ENCODE measurements around the gene COL4A5.

Gene COL4A5

DNA sequence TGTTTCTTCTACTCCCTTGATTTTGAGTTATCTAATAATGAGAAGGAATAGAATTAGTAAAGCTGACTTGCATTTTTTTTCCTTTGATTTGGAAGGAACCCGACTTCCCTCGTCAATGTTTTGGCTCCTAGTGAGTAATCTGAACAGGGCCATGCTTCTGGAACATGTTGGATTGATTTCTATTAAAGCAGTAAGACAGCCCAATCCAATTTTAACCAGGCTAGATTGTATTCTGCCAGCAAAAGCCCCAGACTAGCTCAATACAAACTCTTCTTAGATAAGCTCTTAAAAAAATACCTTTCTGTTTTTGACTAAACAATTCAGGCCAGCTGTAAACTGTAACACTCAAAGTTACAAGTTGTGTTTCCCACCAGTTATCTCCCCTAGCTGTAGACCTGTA, 170.5 kb downstream of the COL4A5 start:
- WGBS (ENCODE audit: insufficient coverage), result no CpG with 5 or more reads among the region's 2 CpGs
- CTCF ChIA-PET, result no interaction called here
- Histone ChIP-seq H3K9me3 (ENCODE audit: control extremely low read depth in 1 of 5, control insufficient read depth in 4 of 5, insufficient read depth in 2 of 5, low read depth in 1 of 5, low read length in 4 of 5) (no peaks in the 10 kb centered on the region), H3K36me3 (ENCODE audit: control insufficient read depth in 4 of 4, insufficient read depth in 4 of 4, low read length in 3 of 4) (no peaks in the 10 kb centered on the region), H3K4me3 (ENCODE audit: control insufficient read depth in 1 of 7, extremely low read depth in 1 of 7, insufficient read depth in 4 of 7, low read depth in 2 of 7, low read length in 6 of 7) (no peak overlapping the region), H3K4me1 (ENCODE audit: control extremely low read depth in 1 of 4, control insufficient read depth in 4 of 4, insufficient read depth in 4 of 4, low read length in 3 of 4) (no peaks in the 10 kb centered on the region), H3K27me3 (replicated peaks in 2 of 5; ENCODE audit: control insufficient read depth in 4 of 5, insufficient read depth in 5 of 5, low read length in 4 of 5) (peaks cover 0 to 3% (median 0%) of the 10 kb centered on the region in 5 experiments), H3K27ac (ENCODE audit: insufficient read depth in 1 of 2, low read depth in 1 of 2, low read length in 2 of 2, poor library complexity in 1 of 2, severe bottlenecking in 2 of 2) (no peak overlapping the region)
- DNase-seq, result no peak
- POLR2A ChIA-PET, result no interaction called here

DNA sequence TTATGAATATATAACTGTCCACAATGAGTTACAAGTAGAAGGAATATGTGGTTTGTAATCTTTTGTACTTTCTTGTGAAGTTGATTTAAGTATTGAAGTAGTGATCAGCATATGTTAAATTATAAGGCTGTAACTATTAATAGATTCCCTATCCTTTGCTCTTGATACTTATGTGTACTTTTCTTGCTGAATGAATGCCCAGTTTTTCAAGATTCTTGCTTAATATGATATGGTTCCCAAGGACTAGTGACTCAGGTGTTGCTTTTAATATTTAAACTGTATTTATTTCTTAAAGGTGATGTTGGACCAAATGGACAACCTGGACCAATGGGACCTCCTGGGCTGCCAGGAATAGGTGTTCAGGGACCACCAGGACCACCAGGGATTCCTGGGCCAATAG, 175.0 kb downstream of the COL4A5 start:
- Histone ChIP-seq H3K4me3 (ENCODE audit: control insufficient read depth in 1 of 7, extremely low read depth in 1 of 7, insufficient read depth in 4 of 7, low read depth in 2 of 7, low read length in 6 of 7) (no peak overlapping the region), H3K4me1 (ENCODE audit: control extremely low read depth in 1 of 4, control insufficient read depth in 4 of 4, insufficient read depth in 4 of 4, low read length in 3 of 4) (no peaks in the 10 kb centered on the region), H3K36me3 (ENCODE audit: control insufficient read depth in 4 of 4, insufficient read depth in 4 of 4, low read length in 3 of 4) (no peaks in the 10 kb centered on the region), H3K27ac (ENCODE audit: insufficient read depth in 1 of 2, low read depth in 1 of 2, low read length in 2 of 2, poor library complexity in 1 of 2, severe bottlenecking in 2 of 2) (no peak overlapping the region), H3K9me3 (ENCODE audit: control extremely low read depth in 1 of 5, control insufficient read depth in 4 of 5, insufficient read depth in 2 of 5, low read depth in 1 of 5, low read length in 4 of 5) (no peaks in the 10 kb centered on the region), H3K27me3 (replicated peaks in 2 of 5; ENCODE audit: control insufficient read depth in 4 of 5, insufficient read depth in 5 of 5, low read length in 4 of 5) (peaks cover 0 to 5% (median 0%) of the 10 kb centered on the region in 5 experiments)
- ChIA-PET POLR2A (no interaction called here), CTCF (no interaction called here)
- no peak for DNase-seq

DNA sequence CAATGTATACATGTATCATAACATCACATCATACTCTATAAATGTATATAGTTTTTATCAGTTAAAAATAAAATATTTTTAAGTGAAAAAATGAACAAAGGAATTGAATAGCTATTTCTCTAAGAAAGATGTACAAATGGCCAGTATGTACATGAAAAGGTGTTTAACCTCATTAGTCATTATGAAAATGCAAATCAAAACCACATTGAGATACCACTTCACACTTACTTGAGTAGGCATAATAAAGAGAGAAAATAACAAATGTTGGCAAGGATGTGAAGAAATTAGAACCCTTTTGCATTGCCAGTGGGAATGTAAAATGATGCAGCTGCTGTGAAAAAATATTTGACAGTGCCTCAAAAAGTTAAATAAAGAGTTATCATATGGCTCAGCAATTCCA, 201.2 kb downstream of the COL4A5 start:
- H3K36me3 ChIP-seq (ENCODE audit: control insufficient read depth in 4 of 4, insufficient read depth in 4 of 4, low read length in 3 of 4), result no peaks in the 10 kb centered on the region
- POLR2A ChIA-PET, result no interaction called here
- H3K4me3 ChIP-seq (ENCODE audit: control insufficient read depth in 1 of 7, extremely low read depth in 1 of 7, insufficient read depth in 4 of 7, low read depth in 2 of 7, low read length in 6 of 7), result no peak overlapping the region
- H3K27me3 ChIP-seq (replicated peaks in 2 of 5; ENCODE audit: control insufficient read depth in 4 of 5, insufficient read depth in 5 of 5, low read length in 4 of 5), result no peaks in the 10 kb centered on the region
- peaks cover 0 to 4% (median 0%) of the 10 kb centered on the region in 5 experiments for H3K9me3 ChIP-seq (ENCODE audit: control extremely low read depth in 1 of 5, control insufficient read depth in 4 of 5, insufficient read depth in 2 of 5, low read depth in 1 of 5, low read length in 4 of 5)
- no peaks in the 10 kb centered on the region for H3K4me1 ChIP-seq (ENCODE audit: control extremely low read depth in 1 of 4, control insufficient read depth in 4 of 4, insufficient read depth in 4 of 4, low read length in 3 of 4)
- DNase-seq, result no peak
- CTCF ChIA-PET, result interaction anchor here (0.7 kb wide), 1 partner anchor 36 kb away, joined by 3 read pairs; no protein-coding TSS in a partner anchor
- no peak overlapping the region for H3K27ac ChIP-seq (ENCODE audit: insufficient read depth in 1 of 2, low read depth in 1 of 2, low read length in 2 of 2, poor library complexity in 1 of 2, severe bottlenecking in 2 of 2)

DNA sequence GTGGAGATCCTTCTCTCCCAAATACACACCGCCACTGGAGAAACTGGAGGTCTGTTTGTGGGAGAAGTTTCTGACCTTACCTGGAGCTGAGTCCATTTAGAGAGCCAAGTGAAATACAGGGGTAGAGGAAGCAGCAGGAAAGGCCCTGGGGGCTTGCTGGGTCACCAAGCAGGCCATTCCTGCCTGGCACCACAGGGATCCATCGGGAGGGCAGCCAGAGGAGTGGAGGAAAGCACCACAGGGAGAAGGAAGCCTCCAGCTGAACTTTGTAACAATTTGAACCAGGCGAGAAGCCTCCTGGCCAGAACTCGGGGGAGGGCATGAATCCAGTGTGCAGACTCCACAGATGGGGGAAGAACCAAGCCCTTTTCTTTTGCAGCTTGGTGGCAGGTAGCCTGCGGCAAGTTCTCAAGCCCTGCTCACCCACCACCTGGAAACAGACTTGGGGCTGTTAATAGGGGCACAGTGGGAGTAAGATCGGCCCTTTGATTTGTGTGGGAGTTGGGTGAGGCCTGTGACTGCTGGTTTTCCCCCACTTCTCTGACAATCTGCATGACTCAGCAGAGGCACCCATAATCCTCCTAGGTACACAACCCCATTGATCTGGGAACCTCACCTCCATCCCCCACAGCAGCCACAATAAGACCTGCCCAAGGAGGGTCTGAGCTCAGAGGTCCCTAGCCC, 202.1 kb downstream of the COL4A5 start:
- Histone ChIP-seq H3K27me3 (replicated peaks in 2 of 5; ENCODE audit: control insufficient read depth in 4 of 5, insufficient read depth in 5 of 5, low read length in 4 of 5) (no peaks in the 10 kb centered on the region), H3K27ac (ENCODE audit: insufficient read depth in 1 of 2, low read depth in 1 of 2, low read length in 2 of 2, poor library complexity in 1 of 2, severe bottlenecking in 2 of 2) (no peak overlapping the region), H3K9me3 (ENCODE audit: control extremely low read depth in 1 of 5, control insufficient read depth in 4 of 5, insufficient read depth in 2 of 5, low read depth in 1 of 5, low read length in 4 of 5) (peaks cover 0 to 4% (median 0%) of the 10 kb centered on the region in 5 experiments), H3K4me3 (ENCODE audit: control insufficient read depth in 1 of 7, extremely low read depth in 1 of 7, insufficient read depth in 4 of 7, low read depth in 2 of 7, low read length in 6 of 7) (no peak overlapping the region), H3K4me1 (ENCODE audit: control extremely low read depth in 1 of 4, control insufficient read depth in 4 of 4, insufficient read depth in 4 of 4, low read length in 3 of 4) (no peaks in the 10 kb centered on the region), H3K36me3 (ENCODE audit: control insufficient read depth in 4 of 4, insufficient read depth in 4 of 4, low read length in 3 of 4) (no peaks in the 10 kb centered on the region)
- WGBS (ENCODE audit: insufficient coverage), result 60% methylated on average over 3 of the region's 6 CpGs
- CTCF ChIA-PET, result interaction anchor here (0.7 kb wide), 1 partner anchor 37 kb away, joined by 3 read pairs; no protein-coding TSS in a partner anchor
- POLR2A ChIA-PET, result no interaction called here
- no peak for DNase-seq

DNA sequence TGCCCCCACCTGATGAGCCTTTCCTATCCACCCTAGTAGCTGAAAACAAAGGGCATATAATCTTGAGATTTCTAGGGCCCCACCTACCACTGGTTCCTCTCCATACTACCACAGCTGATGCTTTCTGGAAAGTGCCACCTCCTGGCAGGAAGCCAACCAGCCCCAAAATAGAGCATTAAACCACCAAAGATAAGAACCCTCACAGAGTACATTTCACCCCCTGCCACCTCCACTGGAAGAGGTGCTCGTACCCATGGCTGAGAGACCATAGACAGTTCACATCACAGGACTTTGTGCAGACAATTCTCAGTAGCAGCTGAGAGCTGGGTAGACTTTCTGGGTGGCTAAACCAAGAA, 202.6 kb downstream of the COL4A5 start:
- Histone ChIP-seq H3K36me3 (ENCODE audit: control insufficient read depth in 4 of 4, insufficient read depth in 4 of 4, low read length in 3 of 4) (no peaks in the 10 kb centered on the region), H3K27me3 (replicated peaks in 2 of 5; ENCODE audit: control insufficient read depth in 4 of 5, insufficient read depth in 5 of 5, low read length in 4 of 5) (no peaks in the 10 kb centered on the region), H3K9me3 (ENCODE audit: control extremely low read depth in 1 of 5, control insufficient read depth in 4 of 5, insufficient read depth in 2 of 5, low read depth in 1 of 5, low read length in 4 of 5) (peaks cover 0 to 4% (median 0%) of the 10 kb centered on the region in 5 experiments), H3K4me3 (ENCODE audit: control insufficient read depth in 1 of 7, extremely low read depth in 1 of 7, insufficient read depth in 4 of 7, low read depth in 2 of 7, low read length in 6 of 7) (no peak overlapping the region), H3K4me1 (ENCODE audit: control extremely low read depth in 1 of 4, control insufficient read depth in 4 of 4, insufficient read depth in 4 of 4, low read length in 3 of 4) (no peaks in the 10 kb centered on the region), H3K27ac (ENCODE audit: insufficient read depth in 1 of 2, low read depth in 1 of 2, low read length in 2 of 2, poor library complexity in 1 of 2, severe bottlenecking in 2 of 2) (no peak overlapping the region)
- POLR2A ChIA-PET, result no interaction called here
- WGBS (ENCODE audit: insufficient coverage), result no CpG with 5 or more reads among the region's 1 CpG
- no peak for DNase-seq
- CTCF ChIA-PET, result no interaction called here

DNA sequence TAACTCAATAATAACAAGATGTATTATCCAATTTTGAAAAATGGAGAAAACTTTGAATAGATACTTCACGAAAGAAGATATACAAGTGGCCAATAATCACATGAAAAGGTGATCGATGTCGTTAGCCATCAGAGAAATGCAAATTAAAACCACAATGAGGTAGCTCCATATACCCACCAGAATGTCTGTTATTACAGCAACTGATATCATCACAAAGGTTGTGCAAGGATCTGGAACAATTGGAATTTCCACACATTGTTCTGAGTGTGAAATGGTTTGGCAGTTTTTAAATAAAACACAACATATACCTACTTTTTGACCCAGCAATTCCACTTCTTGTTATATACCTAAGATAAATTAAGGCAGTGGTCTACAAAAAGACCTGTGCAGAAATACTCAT, 225.1 kb downstream of the COL4A5 start:
- WGBS (ENCODE audit: insufficient coverage), result no CpG with 5 or more reads among the region's 3 CpGs
- Histone ChIP-seq H3K4me1 (ENCODE audit: control extremely low read depth in 1 of 4, control insufficient read depth in 4 of 4, insufficient read depth in 4 of 4, low read length in 3 of 4) (no peaks in the 10 kb centered on the region), H3K36me3 (ENCODE audit: control insufficient read depth in 4 of 4, insufficient read depth in 4 of 4, low read length in 3 of 4) (no peaks in the 10 kb centered on the region), H3K4me3 (ENCODE audit: control insufficient read depth in 1 of 7, extremely low read depth in 1 of 7, insufficient read depth in 4 of 7, low read depth in 2 of 7, low read length in 6 of 7) (no peak overlapping the region), H3K9me3 (ENCODE audit: control extremely low read depth in 1 of 5, control insufficient read depth in 4 of 5, insufficient read depth in 2 of 5, low read depth in 1 of 5, low read length in 4 of 5) (no peaks in the 10 kb centered on the region), H3K27ac (ENCODE audit: insufficient read depth in 1 of 2, low read depth in 1 of 2, low read length in 2 of 2, poor library complexity in 1 of 2, severe bottlenecking in 2 of 2) (no peak overlapping the region), H3K27me3 (replicated peaks in 2 of 5; ENCODE audit: control insufficient read depth in 4 of 5, insufficient read depth in 5 of 5, low read length in 4 of 5) (peaks cover 0 to 2% (median 0%) of the 10 kb centered on the region in 5 experiments)
- DNase-seq, result no peak
- ChIA-PET POLR2A (no interaction called here), CTCF (no interaction called here)

DNA sequence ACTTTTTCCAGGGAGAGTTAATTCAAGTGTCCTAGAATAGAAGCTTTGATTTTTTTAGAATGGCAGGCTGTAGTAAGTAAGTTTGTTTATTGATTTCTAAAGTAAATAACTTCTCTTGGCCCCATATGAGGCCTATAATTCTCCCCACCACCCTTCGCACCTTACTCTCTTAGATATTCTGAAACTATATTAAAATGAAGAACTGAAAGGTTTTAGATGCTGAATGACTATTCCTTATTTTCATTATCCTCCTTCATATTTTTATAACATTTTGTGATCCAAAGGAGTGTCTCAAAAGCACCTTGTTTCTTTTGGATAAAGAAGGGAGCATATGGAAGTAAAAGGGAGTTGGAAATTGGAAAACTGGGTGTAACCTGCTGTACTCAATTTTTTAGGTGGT, 226.5 kb downstream of the COL4A5 start:
- H3K27me3 ChIP-seq (replicated peaks in 2 of 5; ENCODE audit: control insufficient read depth in 4 of 5, insufficient read depth in 5 of 5, low read length in 4 of 5), result peaks cover 0 to 2% (median 0%) of the 10 kb centered on the region in 5 experiments
- no peaks in the 10 kb centered on the region for H3K4me1 ChIP-seq (ENCODE audit: control extremely low read depth in 1 of 4, control insufficient read depth in 4 of 4, insufficient read depth in 4 of 4, low read length in 3 of 4)
- CTCF ChIA-PET, result no interaction called here
- POLR2A ChIA-PET, result no interaction called here
- H3K4me3 ChIP-seq (ENCODE audit: control insufficient read depth in 1 of 7, extremely low read depth in 1 of 7, insufficient read depth in 4 of 7, low read depth in 2 of 7, low read length in 6 of 7), result no peak overlapping the region
- no CpG with 5 or more reads among the region's 1 CpG for WGBS (ENCODE audit: insufficient coverage)
- H3K9me3 ChIP-seq (ENCODE audit: control extremely low read depth in 1 of 5, control insufficient read depth in 4 of 5, insufficient read depth in 2 of 5, low read depth in 1 of 5, low read length in 4 of 5), result no peaks in the 10 kb centered on the region
- no peak for DNase-seq
- H3K36me3 ChIP-seq (ENCODE audit: control insufficient read depth in 4 of 4, insufficient read depth in 4 of 4, low read length in 3 of 4), result no peaks in the 10 kb centered on the region
- no peak overlapping the region for H3K27ac ChIP-seq (ENCODE audit: insufficient read depth in 1 of 2, low read depth in 1 of 2, low read length in 2 of 2, poor library complexity in 1 of 2, severe bottlenecking in 2 of 2)
